Measurements from ENCODE around the gene CFAP74. TPM values are rescaled to one million over a fixed set of nuclear protein-coding genes. Genes with fewer than 3 reads are reported as not detected.

CFAP74 gene
- total and polyA plus RNA-seq, 2 of the 4 experiments (the other 2 are of a cell fraction): not detected

DNA sequence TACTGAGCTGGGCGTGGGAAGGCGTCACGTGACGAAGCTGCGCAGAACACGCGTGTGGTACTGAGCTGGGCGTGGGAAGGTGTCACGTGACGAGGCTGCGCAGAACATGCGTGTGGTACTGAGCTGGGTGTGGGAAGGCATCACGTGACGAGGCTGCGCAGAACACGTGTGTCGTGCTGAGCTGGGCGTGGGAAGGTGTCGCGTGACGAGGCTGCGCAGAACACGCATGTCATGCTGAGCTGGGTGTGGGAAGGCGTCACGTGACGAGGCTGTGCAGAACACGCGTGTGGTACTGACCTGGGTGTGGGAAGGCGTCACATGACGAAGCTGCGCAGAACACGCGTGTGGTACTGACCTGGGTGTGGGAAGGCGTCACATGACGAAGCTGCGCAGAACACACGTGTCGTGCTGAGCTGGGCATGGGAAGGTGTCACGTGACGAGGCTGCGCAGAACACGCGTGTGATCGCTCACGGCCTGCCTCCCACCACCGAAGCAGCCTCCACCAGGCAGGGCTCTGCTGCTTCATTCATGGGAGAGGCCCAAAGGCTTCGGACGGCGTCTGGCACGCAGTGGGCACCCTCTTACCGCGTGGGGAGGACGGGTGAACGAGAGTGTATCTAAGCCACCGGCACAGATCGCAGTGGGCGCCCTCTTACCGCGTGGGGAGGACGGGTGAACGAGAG lies 24.0 kb downstream of the CFAP74 start:
- H2AFZ ChIP-seq (replicated peaks; ENCODE audit: low read length, poor library complexity): no peak overlapping the region
- no peak overlapping the region for H2BK15ac ChIP-seq (ENCODE audit: low read depth, low read length)
- no peaks in the 10 kb centered on the region for H3K9me1 ChIP-seq (ENCODE audit: insufficient read depth, low read length)
- CTCF ChIA-PET: no interaction called here
- POLR2A ChIA-PET (ENCODE audit: unreplicated experiment): interaction anchor here (0.6 kb wide), 1 partner anchor 29 kb away, joined by 5 read pairs; no protein-coding TSS in a partner anchor
- H4K5ac ChIP-seq (ENCODE audit: low read depth, low read length): no peak overlapping the region
- H3K9me3 ChIP-seq (ENCODE audit: control insufficient read depth, insufficient read depth, low read length): peaks cover 8% of the 10 kb centered on the region; the same call in 1 of the 2 replicates
- no peak overlapping the region for H3K4ac ChIP-seq (ENCODE audit: low read depth, low read length)
- intact Hi-C loops (cut with micrococcal nuclease) (no loop called here), in situ Hi-C loops (cut with MboI; ENCODE audit: low sequenced_read_pairs) (no loop called here), dilution Hi-C loops (cut with HindIII; ENCODE audit: low sequenced_read_pairs, unreplicated experiment) (no loop called here)
- H3K14ac ChIP-seq (replicated peaks; ENCODE audit: low read depth, low read length): no peak overlapping the region
- H3K23ac ChIP-seq (ENCODE audit: low read depth, low read length): no peak overlapping the region
- H3K79me1 ChIP-seq (ENCODE audit: low read depth in 1 of 2, low read length in 2 of 2): no peaks in the 10 kb centered on the region
- H2BK20ac ChIP-seq (ENCODE audit: low read depth, low read length): no peak overlapping the region
- no peak overlapping the region for H3K4me3 ChIP-seq (ENCODE audit: insufficient read depth, low read depth, low read length)
- no TSS peak for BruUV-seq (replicated peaks)
- TF ChIP-seq FOS (IDR thresholded peaks at IDR 0.05; ENCODE audit: low read depth, low read length): no peak
- no peak for TF ChIP-seq MAZ (IDR thresholded peaks at IDR 0.05; ENCODE audit: borderline replicate concordance, low read depth, low read length)
- no peak for TF ChIP-seq MXI1 (IDR thresholded peaks at IDR 0.05; ENCODE audit: borderline replicate concordance, low read depth, low read length)
- TF ChIP-seq SMC3 (IDR thresholded peaks at IDR 0.05; ENCODE audit: low read depth, low read length): no peak
- TF ChIP-seq, protein P1, sequence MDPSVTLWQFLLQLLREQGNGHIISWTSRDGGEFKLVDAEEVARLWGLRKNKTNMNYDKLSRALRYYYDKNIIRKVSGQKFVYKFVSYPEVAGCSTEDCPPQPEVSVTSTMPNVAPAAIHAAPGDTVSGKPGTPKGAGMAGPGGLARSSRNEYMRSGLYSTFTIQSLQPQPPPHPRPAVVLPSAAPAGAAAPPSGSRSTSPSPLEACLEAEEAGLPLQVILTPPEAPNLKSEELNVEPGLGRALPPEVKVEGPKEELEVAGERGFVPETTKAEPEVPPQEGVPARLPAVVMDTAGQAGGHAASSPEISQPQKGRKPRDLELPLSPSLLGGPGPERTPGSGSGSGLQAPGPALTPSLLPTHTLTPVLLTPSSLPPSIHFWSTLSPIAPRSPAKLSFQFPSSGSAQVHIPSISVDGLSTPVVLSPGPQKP (IDR thresholded peaks at IDR 0.05; ENCODE audit: borderline replicate concordance, low read depth, low read length): no peak
- TF ChIP-seq, protein P2, sequence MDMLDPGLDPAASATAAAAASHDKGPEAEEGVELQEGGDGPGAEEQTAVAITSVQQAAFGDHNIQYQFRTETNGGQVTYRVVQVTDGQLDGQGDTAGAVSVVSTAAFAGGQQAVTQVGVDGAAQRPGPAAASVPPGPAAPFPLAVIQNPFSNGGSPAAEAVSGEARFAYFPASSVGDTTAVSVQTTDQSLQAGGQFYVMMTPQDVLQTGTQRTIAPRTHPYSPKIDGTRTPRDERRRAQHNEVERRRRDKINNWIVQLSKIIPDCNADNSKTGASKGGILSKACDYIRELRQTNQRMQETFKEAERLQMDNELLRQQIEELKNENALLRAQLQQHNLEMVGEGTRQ (IDR thresholded peaks at IDR 0.05; ENCODE audit: low read depth, low read length): no peak
- no peak for TF ChIP-seq MAFK (IDR thresholded peaks at IDR 0.05; ENCODE audit: low read depth, low read length)
- no peak for TF ChIP-seq RAD21 (IDR thresholded peaks at IDR 0.05; ENCODE audit: low read length)
- TF ChIP-seq RFX5 (IDR thresholded peaks at IDR 0.05; ENCODE audit: low read depth, low read length): no peak
- no peak for TF ChIP-seq POLR2A (IDR thresholded peaks at IDR 0.05; ENCODE audit: low read depth, low read length)
- peaks cover 16% of the 10 kb centered on the region; the same call in 1 of the 2 replicates for H3K27me3 ChIP-seq (ENCODE audit: control insufficient read depth, insufficient read depth, low read length)
- no peak overlapping the region for H3K18ac ChIP-seq (ENCODE audit: low read depth, low read length)
- H3K9ac ChIP-seq (ENCODE audit: low read depth, low read length): no peak overlapping the region
- no peak overlapping the region for H3K27ac ChIP-seq (ENCODE audit: insufficient read depth, low read length)
- H3K4me1 ChIP-seq (ENCODE audit: control insufficient read depth, insufficient read depth, low read length): no peaks in the 10 kb centered on the region
- H2AK9ac ChIP-seq (replicated peaks; ENCODE audit: low read depth, low read length, poor library complexity): no peak overlapping the region
- no peaks in the 10 kb centered on the region for H4K20me1 ChIP-seq (ENCODE audit: insufficient read depth, low read length)
- DNase-seq (no peak), ATAC-seq (ENCODE audit: low read depth) (no peak)
- no peak overlapping the region for H2AK5ac ChIP-seq (ENCODE audit: low read depth, low read length)
- 96% methylated on average over 41 of the region's 61 CpGs; no CpG with 5 or more reads in 1 of the 2 experiments for WGBS, 2 experiments (ENCODE audit: extremely low coverage in 2 of 2, insufficient read length in 1 of 2)
- H2BK5ac ChIP-seq (ENCODE audit: low read depth, low read length, poor library complexity, severe bottlenecking): no peak overlapping the region
- H3K56ac ChIP-seq (ENCODE audit: extremely low read depth, insufficient read depth, low read length): no peak overlapping the region
- H4K8ac ChIP-seq (ENCODE audit: low read depth in 2 of 2, low read length in 2 of 2): no peak overlapping the region
- no peak overlapping the region for H3K4me2 ChIP-seq (ENCODE audit: low read depth, low read length)
- no peaks in the 10 kb centered on the region for H3K36me3 ChIP-seq (ENCODE audit: control insufficient read depth, insufficient read depth, low read length)
- H2BK120ac ChIP-seq (ENCODE audit: low read depth, low read length): no peak overlapping the region
- H4K91ac ChIP-seq (ENCODE audit: insufficient read depth, low read depth, low read length): no peak overlapping the region
